Activated naive CD4-positive, alpha-beta T cell treated with anti-CD3 and anti-CD28 coated beads for 36 hours (primary cell): ENCODE measurements around the gene RANGAP1. TPM values are rescaled to one million over a fixed set of nuclear protein-coding genes. Genes with fewer than 3 reads are reported as not detected.

Experiments used
- CTCF ChIA-PET: fragments of 350-600 bp; sonication (Branson Sonifier 250); formaldehyde crosslinking; loops from one replicate; lab custom pipeline; 2021; ENCODE audit warnings: antibody characterized with exemption; lab: Charles Lee
- DNase-seq: peaks from one replicate; pipeline ENCODE4 v3.0.0-alpha.2; 2020
- H3K27ac Mint-ChIP-seq: one replicate; pipeline ENCODE4 v1.8.0; 2021; ENCODE audit warnings: mild to moderate bottlenecking, mixed read lengths
- H3K27me3 Mint-ChIP-seq: one replicate; pipeline ENCODE4 v1.8.0; 2021; ENCODE audit warnings: low read depth, mixed read lengths
- H3K36me3 Mint-ChIP-seq: one replicate; pipeline ENCODE4 v1.8.0; 2021; ENCODE audit warnings: low read depth, mixed read lengths
- H3K4me1 Mint-ChIP-seq: one replicate; pipeline ENCODE4 v1.8.0; 2021; ENCODE audit warnings: low read depth, mixed read lengths
- H3K4me3 Mint-ChIP-seq: one replicate; pipeline ENCODE4 v1.8.0; 2021; ENCODE audit warnings: mild to moderate bottlenecking, moderate library complexity, mixed read lengths
- H3K9me3 Mint-ChIP-seq: one replicate; pipeline ENCODE4 v1.8.0; 2021; ENCODE audit warnings: mixed read lengths
- intact Hi-C: fragments of 100-400 bp; cut with micrococcal nuclease; formaldehyde crosslinking; loops from one replicate; pipeline ENCODE4 v1.15.1; 2023
- total RNA-seq, 2 experiments: library from RNA; stranded (reverse); gene quantifications; one replicate each; pipeline ENCODE4 v1.2.3, GENCODE V29; 2021

Gene RANGAP1
- total RNA-seq, 2 experiments from 2014 or later: 173 to 174 TPM

DNA sequence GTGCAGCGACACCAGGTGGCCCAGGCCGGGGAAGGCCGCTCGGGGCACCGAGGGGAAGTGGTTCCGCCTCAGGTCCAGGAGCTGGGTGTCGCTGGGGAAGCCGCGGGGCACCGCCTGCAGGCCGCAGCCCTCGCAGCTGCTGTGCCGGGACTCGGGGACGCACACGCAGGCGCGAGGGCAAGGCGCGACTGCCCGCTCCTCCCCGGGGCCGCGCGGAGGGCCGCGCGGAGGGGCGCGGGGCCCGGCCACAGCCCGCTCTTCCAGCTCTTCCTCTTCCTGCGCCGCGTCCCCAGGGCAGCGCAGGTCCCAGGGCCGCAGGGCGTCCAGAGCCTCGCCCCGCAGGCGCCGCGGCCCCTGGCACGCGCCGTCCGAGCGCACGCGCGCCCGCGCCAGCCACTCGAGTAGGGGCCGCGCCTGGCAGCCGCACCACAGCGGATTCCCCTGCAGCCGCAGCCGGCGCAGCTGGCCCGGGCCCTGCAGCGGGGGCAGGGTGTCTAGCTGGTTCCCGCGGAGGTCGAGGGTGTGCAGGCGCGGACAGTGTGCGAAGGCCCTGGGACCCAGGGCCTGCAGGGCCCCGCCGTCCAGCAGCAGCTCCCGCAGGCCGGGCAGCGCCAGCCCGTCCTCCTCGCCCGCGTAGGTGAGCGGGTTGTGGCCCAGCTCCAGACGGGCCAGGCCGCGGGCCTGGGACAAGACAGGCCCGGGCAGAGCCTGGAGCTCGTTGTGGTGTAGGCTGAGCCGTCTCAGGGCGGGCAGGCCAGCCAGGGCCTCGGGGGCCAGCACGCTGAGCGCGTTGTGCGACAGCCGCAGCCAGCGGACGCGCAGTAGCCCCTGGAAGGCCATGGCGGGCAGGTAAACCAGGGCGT, 48.0 kb downstream of the RANGAP1 start:
- Mint-ChIP-seq H3K27ac (no peak overlapping the region), H3K4me1 (peaks cover 9% of the 10 kb centered on the region), H3K36me3 (no peaks in the 10 kb centered on the region), H3K4me3 (peak overlapping the region; percentile 45), H3K27me3 (no peaks in the 10 kb centered on the region), H3K9me3 (no peaks in the 10 kb centered on the region)
- peak; percentile 91 for DNase-seq
- intact Hi-C loops: loop anchor here (1.0 kb wide), 3 partner anchors 21 to 316 kb away; no protein-coding TSS in a partner anchor
- CTCF ChIA-PET: interaction anchor here (0.6 to 4.9 kb wide), 40 partner anchors 9 to 583 kb away, joined by 3 to 97 read pairs (median 4); partner anchors contain the start of gene RBX1

DNA sequence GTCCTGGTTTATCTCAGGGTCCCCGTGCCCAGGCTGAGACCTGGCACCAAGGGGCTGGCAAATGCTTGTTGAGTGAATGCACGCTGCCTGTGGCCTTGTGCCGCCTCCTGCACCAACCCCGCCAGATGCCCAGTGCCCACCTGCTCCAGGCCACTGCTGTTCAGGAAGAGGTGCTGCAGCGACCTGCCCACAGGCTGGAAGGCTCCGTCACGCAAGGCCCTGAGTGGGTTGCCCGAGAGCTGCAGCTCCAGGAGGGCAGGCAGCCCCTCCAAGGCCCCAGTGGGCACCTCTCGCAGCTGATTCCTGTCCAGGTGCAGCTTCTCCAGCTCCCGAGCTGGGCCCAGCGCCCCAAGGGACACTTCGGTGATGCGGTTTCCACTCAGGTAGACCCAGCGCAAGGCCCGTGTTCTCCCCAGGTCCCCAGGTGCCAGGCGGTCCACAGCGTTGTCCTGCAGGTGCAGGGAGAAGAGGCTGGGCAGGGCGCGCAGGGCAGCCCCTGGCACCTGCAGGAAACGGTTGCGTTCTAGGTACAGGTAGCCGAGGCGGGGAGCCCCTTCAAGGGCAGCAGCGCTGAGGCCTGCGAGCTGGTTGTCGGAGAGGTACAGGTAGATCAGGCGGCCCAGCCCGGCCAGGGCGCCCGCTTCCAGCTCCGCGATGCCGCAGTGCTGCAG, 48.8 kb downstream of the RANGAP1 start:
- CTCF ChIA-PET: interaction anchor here (0.5 to 4.9 kb wide), 40 partner anchors 7 to 327 kb away, joined by 3 to 97 read pairs (median 4); partner anchors contain the start of gene RBX1
- Mint-ChIP-seq H3K36me3 (no peaks in the 10 kb centered on the region), H3K4me3 (peak overlapping the region; percentile 45), H3K9me3 (no peaks in the 10 kb centered on the region), H3K27ac (no peak overlapping the region), H3K4me1 (peaks cover 9% of the 10 kb centered on the region), H3K27me3 (no peaks in the 10 kb centered on the region)
- no peak for DNase-seq
- intact Hi-C loops: loop anchor here (1.0 kb wide), 3 partner anchors 20 to 315 kb away; no protein-coding TSS in a partner anchor

- H3K4me3 Mint-ChIP-seq: no peak overlapping the region
- DNase-seq: no peak
- no peaks in the 10 kb centered on the region for H3K9me3 Mint-ChIP-seq
- CTCF ChIA-PET: interaction anchor here (0.6 to 4.9 kb wide), 4 partner anchors 9 to 313 kb away, joined by 3 to 97 read pairs (median 4); no protein-coding TSS in a partner anchor
- intact Hi-C loops: no loop called here
- no peaks in the 10 kb centered on the region for H3K27me3 Mint-ChIP-seq
- H3K27ac Mint-ChIP-seq: no peak overlapping the region
- H3K36me3 Mint-ChIP-seq: peaks cover 12% of the 10 kb centered on the region
- peaks cover 9% of the 10 kb centered on the region for H3K4me1 Mint-ChIP-seq
These were observed 50.9 kb downstream of the RANGAP1 start for GRCh38 chr22:41234815-41235695.

GRCh38 chr22:41231369-41231768, 54.6 kb downstream of the RANGAP1 start:
- DNase-seq: no peak
- CTCF ChIA-PET: no interaction called here
- no peaks in the 10 kb centered on the region for H3K27me3 Mint-ChIP-seq
- no peak overlapping the region for H3K27ac Mint-ChIP-seq
- H3K36me3 Mint-ChIP-seq: peaks cover 18% of the 10 kb centered on the region
- intact Hi-C loops: no loop called here
- H3K4me1 Mint-ChIP-seq: no peaks in the 10 kb centered on the region
- H3K4me3 Mint-ChIP-seq: no peak overlapping the region
- no peaks in the 10 kb centered on the region for H3K9me3 Mint-ChIP-seq

GRCh38 chr22:41230401-41230785, 55.6 kb downstream of the RANGAP1 start:
- Mint-ChIP-seq H3K9me3 (no peaks in the 10 kb centered on the region), H3K27me3 (no peaks in the 10 kb centered on the region), H3K36me3 (peaks cover 19% of the 10 kb centered on the region), H3K27ac (no peak overlapping the region), H3K4me1 (no peaks in the 10 kb centered on the region), H3K4me3 (no peak overlapping the region)
- DNase-seq: no peak
- CTCF ChIA-PET: interaction anchor here (1.3 kb wide), 1 partner anchor 307 kb away, joined by 4 read pairs; no protein-coding TSS in a partner anchor
- intact Hi-C loops: no loop called here

GRCh38 chr22:41229730-41230400, 56.1 kb downstream of the RANGAP1 start:
- intact Hi-C loops: no loop called here
- Mint-ChIP-seq H3K27ac (no peak overlapping the region), H3K36me3 (peaks cover 19% of the 10 kb centered on the region), H3K9me3 (no peaks in the 10 kb centered on the region), H3K27me3 (no peaks in the 10 kb centered on the region), H3K4me3 (no peak overlapping the region), H3K4me1 (no peaks in the 10 kb centered on the region)
- CTCF ChIA-PET: interaction anchor here (1.3 kb wide), 1 partner anchor 307 kb away, joined by 4 read pairs; no protein-coding TSS in a partner anchor
- no peak for DNase-seq

DNA sequence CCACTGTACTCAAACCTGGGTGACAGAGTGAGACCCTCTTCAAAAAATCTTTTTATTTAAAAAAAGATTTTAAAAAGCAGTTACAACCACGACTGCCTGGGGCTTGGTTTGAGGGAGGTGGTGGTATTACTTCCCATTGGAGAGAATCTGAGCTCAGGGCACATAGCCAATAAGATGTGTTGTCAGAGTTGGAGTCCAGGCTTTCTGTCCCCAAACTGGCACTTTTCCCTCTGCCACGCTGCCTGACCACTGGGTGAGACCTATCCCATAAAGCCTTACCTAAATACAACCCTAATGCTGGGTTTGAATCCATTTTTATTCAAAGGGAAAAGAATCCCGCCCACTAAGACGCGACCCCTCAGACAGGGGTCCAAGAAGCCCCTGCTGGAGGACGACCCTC, 56.8 kb downstream of the RANGAP1 start:
- no peak for DNase-seq
- no peaks in the 10 kb centered on the region for H3K9me3 Mint-ChIP-seq
- no peaks in the 10 kb centered on the region for H3K27me3 Mint-ChIP-seq
- CTCF ChIA-PET: no interaction called here
- H3K4me1 Mint-ChIP-seq: no peaks in the 10 kb centered on the region
- no peak overlapping the region for H3K4me3 Mint-ChIP-seq
- no peak overlapping the region for H3K27ac Mint-ChIP-seq
- intact Hi-C loops: no loop called here
- peaks cover 23% of the 10 kb centered on the region for H3K36me3 Mint-ChIP-seq

DNA sequence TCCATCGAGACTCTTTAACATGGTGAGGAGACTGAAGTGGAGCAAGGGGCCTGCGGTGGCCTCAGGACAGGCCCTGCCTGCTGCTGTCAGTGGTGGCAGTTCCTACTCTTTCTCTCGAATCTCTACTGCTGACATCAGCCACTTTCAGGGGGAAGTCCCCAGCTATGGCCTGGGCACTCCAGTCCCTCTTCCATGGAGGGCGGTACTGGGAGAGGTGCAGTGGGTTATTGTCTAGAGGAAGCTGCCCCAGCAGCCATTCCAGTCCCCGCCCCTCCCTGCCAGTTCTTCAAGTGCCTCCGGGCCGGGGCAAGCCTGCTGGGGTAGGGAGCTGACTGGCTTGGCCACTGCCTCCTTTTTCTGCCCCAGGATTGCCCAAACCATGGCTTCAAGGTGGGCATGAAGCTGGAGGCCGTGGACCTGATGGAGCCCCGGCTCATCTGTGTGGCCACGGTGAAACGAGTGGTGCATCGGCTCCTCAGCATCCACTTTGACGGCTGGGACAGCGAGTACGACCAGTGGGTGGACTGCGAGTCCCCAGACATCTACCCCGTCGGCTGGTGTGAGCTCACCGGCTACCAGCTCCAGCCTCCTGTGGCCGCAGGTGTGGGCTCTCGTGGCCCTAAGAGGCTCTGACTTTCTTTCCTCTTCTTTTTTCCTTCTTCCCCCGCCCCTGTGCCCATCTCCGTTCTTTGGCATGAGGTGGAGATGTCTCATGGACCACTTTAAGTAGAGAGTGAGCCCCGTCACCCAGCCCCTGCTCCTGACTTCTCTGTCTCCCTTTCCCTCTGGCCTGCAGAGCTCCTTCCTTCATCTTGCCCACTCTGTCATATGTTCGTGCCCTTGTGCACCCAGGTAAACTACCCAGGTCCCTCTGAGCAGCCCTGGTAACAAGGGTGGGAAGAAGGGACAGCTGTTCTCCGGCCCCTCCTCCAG, 59.0 kb downstream of the RANGAP1 start:
- CTCF ChIA-PET: interaction anchor here (1.0 kb wide), 1 partner anchor 11 kb away, joined by 4 read pairs; no protein-coding TSS in a partner anchor
- no peaks in the 10 kb centered on the region for H3K27me3 Mint-ChIP-seq
- H3K9me3 Mint-ChIP-seq: no peaks in the 10 kb centered on the region
- no peak for DNase-seq
- H3K4me3 Mint-ChIP-seq: no peak overlapping the region
- H3K36me3 Mint-ChIP-seq: peaks cover 32% of the 10 kb centered on the region
- no peaks in the 10 kb centered on the region for H3K4me1 Mint-ChIP-seq
- intact Hi-C loops: no loop called here
- H3K27ac Mint-ChIP-seq: no peak overlapping the region

DNA sequence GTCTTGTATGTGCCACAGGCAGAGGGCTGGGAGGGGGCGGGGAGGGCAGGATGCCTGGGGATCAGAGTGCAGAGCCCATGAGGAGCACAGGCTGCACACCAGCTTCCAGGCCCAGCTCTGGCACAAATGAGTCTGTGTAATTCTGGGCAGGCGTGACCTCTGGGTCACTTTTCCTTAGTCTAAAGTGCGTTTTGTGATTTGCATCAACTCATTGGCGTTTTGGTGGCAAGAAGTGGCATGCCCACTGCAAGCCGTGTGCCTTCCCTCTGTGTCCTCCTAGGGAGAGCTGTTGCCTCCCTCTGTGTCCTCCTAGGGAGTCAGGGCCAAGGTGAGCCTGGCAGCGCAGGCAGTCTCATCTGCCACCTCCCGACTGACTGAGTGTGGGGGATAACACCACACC, 62.5 kb downstream of the RANGAP1 start:
- CTCF ChIA-PET: interaction anchor here (1.6 kb wide), 1 partner anchor 14 kb away, joined by 8 read pairs; no protein-coding TSS in a partner anchor
- H3K27me3 Mint-ChIP-seq: no peaks in the 10 kb centered on the region
- no peak for DNase-seq
- H3K4me3 Mint-ChIP-seq: no peak overlapping the region
- H3K27ac Mint-ChIP-seq: no peak overlapping the region
- no peaks in the 10 kb centered on the region for H3K9me3 Mint-ChIP-seq
- intact Hi-C loops: no loop called here
- H3K4me1 Mint-ChIP-seq: peaks cover 2% of the 10 kb centered on the region
- peaks cover 32% of the 10 kb centered on the region for H3K36me3 Mint-ChIP-seq

DNA sequence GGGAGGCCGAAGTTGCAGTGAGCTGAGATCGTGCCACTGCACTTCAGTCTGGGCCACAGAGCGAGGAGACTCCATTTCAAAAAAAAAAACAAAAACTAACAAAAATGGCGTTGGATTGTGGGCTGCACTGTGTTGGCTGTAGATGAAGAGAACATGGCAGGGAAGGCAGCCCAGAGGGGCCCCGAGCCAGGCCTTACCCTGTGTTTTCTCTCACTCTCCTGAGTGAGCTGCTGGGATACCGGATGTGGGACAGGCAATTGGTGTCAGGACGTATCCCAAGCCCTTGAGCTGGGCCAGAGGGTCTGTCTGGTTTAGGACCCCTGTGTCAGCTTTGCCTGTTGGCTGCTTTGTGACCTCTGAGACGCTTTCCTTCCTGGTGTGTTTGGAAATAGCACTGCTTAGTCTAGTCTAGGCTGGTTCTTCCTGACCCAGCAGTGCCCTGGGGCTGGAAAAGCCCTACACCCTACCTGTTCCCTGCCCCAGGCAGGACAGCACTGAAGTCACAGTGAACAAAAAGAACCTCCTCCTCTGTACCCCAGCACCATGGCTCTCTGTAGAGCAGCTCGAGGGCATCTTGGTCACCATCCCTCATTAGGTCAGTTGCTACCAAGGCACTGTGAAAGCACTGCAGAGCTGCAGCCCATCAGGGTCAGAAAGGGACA, 63.0 kb downstream of the RANGAP1 start:
- H3K4me1 Mint-ChIP-seq: peaks cover 5% of the 10 kb centered on the region
- CTCF ChIA-PET: interaction anchor here (0.7 to 1.6 kb wide), 2 partner anchors 15 to 408 kb away, joined by 3 to 8 read pairs; no protein-coding TSS in a partner anchor
- H3K36me3 Mint-ChIP-seq: peaks cover 32% of the 10 kb centered on the region
- no peaks in the 10 kb centered on the region for H3K9me3 Mint-ChIP-seq
- H3K4me3 Mint-ChIP-seq: no peak overlapping the region
- intact Hi-C loops: no loop called here
- no peak overlapping the region for H3K27ac Mint-ChIP-seq
- DNase-seq: no peak
- no peaks in the 10 kb centered on the region for H3K27me3 Mint-ChIP-seq
